Central memory CD8-positive, alpha-beta T cell (primary cell): ENCODE data around the gene ACP6.
"Not testable (repeated sequence)": the region's sequence is repeated elsewhere in the genome, so short reads cannot be mapped to it uniquely, and the experiment has no call there.

Experiments
- ATAC-seq: fragments of 150-1000 bp; cut with Tn5 transposase; replicated peaks from 2 replicates; pipeline ENCODE4 v1.10.0; 2022; ENCODE audit warnings: mild to moderate bottlenecking, moderate FRiP score, moderate number of reproducible peaks; ENCODE audit not compliant: poor library complexity, severe bottlenecking; ENCODE audit errors: extremely low read depth
- DNase-seq, 2 donors: peaks; one replicate each; pipeline ENCODE4 v3.0.0; 2021; ENCODE audit warnings: low spot score in 2 of 2
- H3K27ac Mint-ChIP-seq: one replicate; pipeline ENCODE4 v1.8.0; 2022; ENCODE audit warnings: low read depth, mild to moderate bottlenecking, moderate library complexity, mixed read lengths
- H3K27me3 Mint-ChIP-seq: one replicate; pipeline ENCODE4 v1.8.0; 2022; ENCODE audit warnings: mixed read lengths
- H3K36me3 Mint-ChIP-seq: one replicate; pipeline ENCODE4 v1.8.0; 2022; ENCODE audit warnings: mild to moderate bottlenecking, moderate library complexity, mixed read lengths; ENCODE audit not compliant: insufficient read depth
- H3K4me1 Mint-ChIP-seq: one replicate; pipeline ENCODE4 v1.8.0; 2022; ENCODE audit warnings: mixed read lengths
- H3K4me3 Mint-ChIP-seq: one replicate; pipeline ENCODE4 v1.8.0; 2022; ENCODE audit warnings: mild to moderate bottlenecking, moderate library complexity, mixed read lengths
- H3K9me3 Mint-ChIP-seq: one replicate; pipeline ENCODE4 v1.8.0; 2022; ENCODE audit warnings: mixed read lengths

Gene ACP6

DNA sequence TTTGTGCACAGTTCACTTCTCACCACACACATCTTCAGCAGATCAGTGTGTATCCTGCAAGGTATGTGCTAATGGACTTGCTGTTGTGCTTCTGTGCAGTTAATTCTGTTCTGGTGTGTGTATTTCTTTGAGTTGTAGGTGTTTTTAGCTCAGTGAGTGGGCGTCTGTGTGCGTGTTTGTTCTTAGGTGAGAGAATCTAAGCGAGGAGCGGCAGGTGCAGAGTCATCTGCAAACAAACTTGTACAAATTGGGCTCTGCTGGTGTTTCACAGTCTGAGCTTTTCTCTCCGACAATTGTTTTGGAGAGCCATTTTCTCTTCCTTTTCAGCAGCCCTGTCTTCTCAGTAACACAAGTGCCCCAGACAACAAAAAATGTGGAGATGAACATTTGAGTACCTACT, 43.6 kb downstream of the ACP6 start:
- Mint-ChIP-seq H3K36me3 (peaks cover 1% of the 10 kb centered on the region), H3K4me3 (no peak overlapping the region), H3K27ac (no peak overlapping the region), H3K9me3 (no peaks in the 10 kb centered on the region), H3K4me1 (peaks cover 22% of the 10 kb centered on the region), H3K27me3 (no peaks in the 10 kb centered on the region)
- DNase-seq (no peak), ATAC-seq (no peak)

DNA sequence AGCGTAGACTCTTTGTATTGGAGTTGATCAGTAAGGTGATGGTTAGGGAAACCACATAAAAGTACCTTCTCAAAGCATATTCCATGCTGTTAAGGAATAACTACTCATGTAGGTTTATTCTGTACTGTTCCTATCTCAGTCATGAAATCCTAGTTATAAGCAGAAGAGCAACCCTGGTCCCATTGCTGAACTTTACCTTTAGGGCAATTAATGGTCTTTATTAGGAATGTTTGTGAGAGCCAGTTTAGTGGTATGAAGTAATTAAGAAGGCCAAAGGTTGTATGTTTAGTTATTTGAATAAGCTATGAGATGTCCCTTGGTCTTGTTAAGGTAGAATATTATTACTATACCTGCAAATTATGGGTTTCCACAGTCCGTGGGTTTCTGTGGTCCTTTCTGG, 44.0 kb downstream of the ACP6 start:
- DNase-seq (no peak), ATAC-seq (no peak)
- H3K4me3 Mint-ChIP-seq: no peak overlapping the region
- peaks cover 1% of the 10 kb centered on the region for H3K36me3 Mint-ChIP-seq
- peaks cover 22% of the 10 kb centered on the region for H3K4me1 Mint-ChIP-seq
- H3K27me3 Mint-ChIP-seq: no peaks in the 10 kb centered on the region
- H3K27ac Mint-ChIP-seq: no peak overlapping the region
- H3K9me3 Mint-ChIP-seq: no peaks in the 10 kb centered on the region

- DNase-seq: no peak
- no peak for ATAC-seq
- H3K4me1 Mint-ChIP-seq: peaks cover 22% of the 10 kb centered on the region
- no peaks in the 10 kb centered on the region for H3K27me3 Mint-ChIP-seq
- H3K27ac Mint-ChIP-seq: no peak overlapping the region
- no peak overlapping the region for H3K4me3 Mint-ChIP-seq
- H3K36me3 Mint-ChIP-seq: peaks cover 1% of the 10 kb centered on the region
- no peaks in the 10 kb centered on the region for H3K9me3 Mint-ChIP-seq
Observed at GRCh38 chr1:147625362-147625995, 44.8 kb downstream of the ACP6 start.

DNA sequence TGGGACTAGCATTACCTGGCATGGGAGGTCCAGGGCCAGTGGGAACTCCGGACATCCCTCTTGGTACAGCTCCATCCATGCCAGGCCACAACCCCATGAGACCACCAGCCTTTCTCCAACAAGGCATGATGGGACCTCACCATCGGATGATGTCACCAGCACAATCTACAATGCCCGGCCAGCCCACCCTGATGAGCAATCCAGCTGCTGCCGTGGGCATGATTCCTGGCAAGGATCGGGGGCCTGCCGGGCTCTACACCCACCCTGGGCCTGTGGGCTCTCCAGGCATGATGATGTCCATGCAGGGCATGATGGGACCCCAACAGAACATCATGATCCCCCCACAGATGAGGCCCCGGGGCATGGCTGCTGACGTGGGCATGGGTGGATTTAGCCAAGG, 45.8 kb downstream of the ACP6 start:
- Mint-ChIP-seq H3K27ac (no peak overlapping the region), H3K9me3 (no peaks in the 10 kb centered on the region), H3K4me3 (no peak overlapping the region), H3K27me3 (no peaks in the 10 kb centered on the region), H3K4me1 (peaks cover 20% of the 10 kb centered on the region), H3K36me3 (peaks cover 1% of the 10 kb centered on the region)
- no peak for ATAC-seq
- no peak for DNase-seq

DNA sequence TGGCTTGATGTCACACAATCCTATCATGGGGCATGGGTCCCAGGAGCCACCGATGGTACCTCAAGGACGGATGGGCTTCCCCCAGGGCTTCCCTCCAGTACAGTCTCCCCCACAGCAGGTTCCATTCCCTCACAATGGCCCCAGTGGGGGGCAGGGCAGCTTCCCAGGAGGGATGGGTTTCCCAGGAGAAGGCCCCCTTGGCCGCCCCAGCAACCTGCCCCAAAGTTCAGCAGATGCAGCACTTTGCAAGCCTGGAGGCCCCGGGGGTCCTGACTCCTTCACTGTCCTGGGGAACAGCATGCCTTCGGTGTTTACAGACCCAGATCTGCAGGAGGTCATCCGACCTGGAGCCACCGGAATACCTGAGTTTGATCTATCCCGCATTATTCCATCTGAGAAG, 46.3 kb downstream of the ACP6 start:
- no peak overlapping the region for H3K27ac Mint-ChIP-seq
- peaks cover 15% of the 10 kb centered on the region for H3K4me1 Mint-ChIP-seq
- ATAC-seq: no peak
- H3K36me3 Mint-ChIP-seq: peaks cover 1% of the 10 kb centered on the region
- no peaks in the 10 kb centered on the region for H3K9me3 Mint-ChIP-seq
- no peak for DNase-seq
- no peak overlapping the region for H3K4me3 Mint-ChIP-seq
- no peaks in the 10 kb centered on the region for H3K27me3 Mint-ChIP-seq

- DNase-seq (no peak), ATAC-seq (no peak)
- H3K36me3 Mint-ChIP-seq: peaks cover 1% of the 10 kb centered on the region
- H3K27me3 Mint-ChIP-seq: no peaks in the 10 kb centered on the region
- no peaks in the 10 kb centered on the region for H3K9me3 Mint-ChIP-seq
- H3K4me3 Mint-ChIP-seq: no peak overlapping the region
- H3K27ac Mint-ChIP-seq: peak overlapping the region; percentile 5
- H3K4me1 Mint-ChIP-seq: peaks cover 18% of the 10 kb centered on the region
Observed at GRCh38 chr1:147622731-147623130, 47.6 kb downstream of the ACP6 start.

DNA sequence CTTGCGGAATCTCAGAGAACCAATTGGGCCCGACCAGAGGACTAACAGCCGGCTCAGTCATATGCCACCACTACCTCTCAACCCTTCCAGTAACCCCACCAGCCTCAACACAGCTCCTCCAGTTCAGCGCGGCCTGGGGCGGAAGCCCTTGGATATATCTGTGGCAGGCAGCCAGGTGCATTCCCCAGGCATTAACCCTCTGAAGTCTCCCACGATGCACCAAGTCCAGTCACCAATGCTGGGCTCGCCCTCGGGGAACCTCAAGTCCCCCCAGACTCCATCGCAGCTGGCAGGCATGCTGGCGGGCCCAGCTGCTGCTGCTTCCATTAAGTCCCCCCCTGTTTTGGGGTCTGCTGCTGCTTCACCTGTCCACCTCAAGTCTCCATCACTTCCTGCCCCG, 49.8 kb downstream of the ACP6 start:
- no peaks in the 10 kb centered on the region for H3K9me3 Mint-ChIP-seq
- peaks cover 2% of the 10 kb centered on the region for H3K36me3 Mint-ChIP-seq
- no peaks in the 10 kb centered on the region for H3K27me3 Mint-ChIP-seq
- peaks cover 17% of the 10 kb centered on the region for H3K4me1 Mint-ChIP-seq
- peak overlapping the region; percentile 45 for H3K27ac Mint-ChIP-seq
- H3K4me3 Mint-ChIP-seq: no peak overlapping the region
- DNase-seq (no peak), ATAC-seq (no peak)

DNA sequence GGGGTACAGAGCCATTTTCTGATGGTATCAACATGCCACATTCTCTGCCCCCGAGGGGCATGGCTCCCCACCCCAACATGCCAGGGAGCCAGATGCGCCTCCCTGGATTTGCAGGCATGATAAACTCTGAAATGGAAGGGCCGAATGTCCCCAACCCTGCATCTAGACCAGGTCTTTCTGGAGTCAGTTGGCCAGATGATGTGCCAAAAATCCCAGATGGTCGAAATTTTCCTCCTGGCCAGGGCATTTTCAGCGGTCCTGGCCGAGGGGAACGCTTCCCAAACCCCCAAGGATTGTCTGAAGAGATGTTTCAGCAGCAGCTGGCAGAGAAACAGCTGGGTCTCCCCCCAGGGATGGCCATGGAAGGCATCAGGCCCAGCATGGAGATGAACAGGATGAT, 50.6 kb downstream of the ACP6 start:
- Mint-ChIP-seq H3K9me3 (no peaks in the 10 kb centered on the region), H3K27ac (no peak overlapping the region), H3K27me3 (no peaks in the 10 kb centered on the region), H3K4me3 (no peak overlapping the region), H3K4me1 (peaks cover 17% of the 10 kb centered on the region), H3K36me3 (peaks cover 2% of the 10 kb centered on the region)
- ATAC-seq (no peak), DNase-seq (no peak)

DNA sequence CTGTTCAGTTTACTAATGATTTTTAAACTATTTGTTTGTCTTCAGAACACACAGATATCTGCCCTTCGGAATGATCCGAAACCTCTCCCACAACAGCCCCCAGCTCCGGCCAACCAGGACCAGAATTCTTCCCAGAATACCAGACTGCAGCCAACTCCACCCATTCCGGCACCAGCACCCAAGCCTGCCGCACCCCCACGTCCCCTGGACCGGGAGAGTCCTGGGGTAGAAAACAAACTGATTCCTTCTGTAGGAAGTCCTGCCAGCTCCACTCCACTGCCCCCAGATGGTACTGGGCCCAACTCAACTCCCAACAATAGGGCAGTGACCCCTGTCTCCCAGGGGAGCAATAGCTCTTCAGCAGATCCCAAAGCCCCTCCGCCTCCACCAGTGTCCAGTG, 51.6 kb downstream of the ACP6 start:
- no peaks in the 10 kb centered on the region for H3K27me3 Mint-ChIP-seq
- H3K4me3 Mint-ChIP-seq: no peak overlapping the region
- no peaks in the 10 kb centered on the region for H3K9me3 Mint-ChIP-seq
- ATAC-seq: no peak
- no peak overlapping the region for H3K27ac Mint-ChIP-seq
- H3K36me3 Mint-ChIP-seq: peaks cover 2% of the 10 kb centered on the region
- H3K4me1 Mint-ChIP-seq: peaks cover 17% of the 10 kb centered on the region
- DNase-seq: no peak

- Mint-ChIP-seq H3K4me3 (no peak overlapping the region), H3K4me1 (peaks cover 17% of the 10 kb centered on the region), H3K27ac (no peak overlapping the region), H3K9me3 (no peaks in the 10 kb centered on the region), H3K36me3 (peaks cover 2% of the 10 kb centered on the region), H3K27me3 (no peaks in the 10 kb centered on the region)
- ATAC-seq (peak; percentile 52), DNase-seq (no peak)
Observed at GRCh38 chr1:147618077-147618569, 52.2 kb downstream of the ACP6 start.

- not testable (repeated sequence) for H3K27me3 Mint-ChIP-seq, H3K27ac Mint-ChIP-seq, DNase-seq, H3K4me3 Mint-ChIP-seq, H3K9me3 Mint-ChIP-seq, H3K36me3 Mint-ChIP-seq, ATAC-seq
- H3K4me1 Mint-ChIP-seq: peaks cover 17% of the 10 kb centered on the region
Observed at GRCh38 chr1:147614966-147615365, 55.4 kb downstream of the ACP6 start.

GRCh38 chr1:147613506-147613905, 56.8 kb downstream of the ACP6 start:
- DNase-seq (no peak), ATAC-seq (no peak)
- Mint-ChIP-seq H3K4me1 (peaks cover 13% of the 10 kb centered on the region), H3K9me3 (no peaks in the 10 kb centered on the region), H3K27ac (no peak overlapping the region), H3K4me3 (no peak overlapping the region), H3K27me3 (no peaks in the 10 kb centered on the region), H3K36me3 (peaks cover 2% of the 10 kb centered on the region)

DNA sequence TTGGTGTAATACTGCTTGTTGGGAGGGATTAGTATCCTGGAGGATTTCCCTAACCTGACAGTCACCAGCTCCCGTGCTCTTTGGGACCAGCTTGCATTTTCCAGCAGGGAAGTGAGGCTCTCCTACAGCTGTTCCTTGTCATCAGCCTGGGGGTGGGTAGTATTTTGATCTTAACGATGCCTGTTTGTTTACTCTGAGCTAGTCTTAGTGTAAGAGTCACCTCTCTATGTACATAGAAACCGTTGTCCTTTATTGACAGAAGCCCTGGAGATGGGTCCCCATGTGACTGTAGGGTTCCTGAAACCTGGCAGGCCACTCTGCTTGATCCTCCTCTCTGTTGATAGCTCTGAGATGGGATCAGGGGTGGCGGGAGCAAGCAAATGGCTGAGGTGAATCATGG, 58.0 kb downstream of the ACP6 start:
- Mint-ChIP-seq H3K4me3 (no peak overlapping the region), H3K9me3 (no peaks in the 10 kb centered on the region), H3K27me3 (no peaks in the 10 kb centered on the region), H3K36me3 (peaks cover 1% of the 10 kb centered on the region), H3K4me1 (peaks cover 2% of the 10 kb centered on the region), H3K27ac (no peak overlapping the region)
- ATAC-seq (no peak), DNase-seq (no peak)
